PC-3 (cell line): ENCODE results near the gene ARRDC5. TPM values are rescaled to one million over a fixed set of nuclear protein-coding genes. Genes with fewer than 3 reads are reported as not detected.

Experiments used
- ATAC-seq: fragments of 200-7000 bp; cut with Tn5 transposase; 2 replicates; pipeline ENCODE4 v1.9.1; 2020; ENCODE audit warnings: mild to moderate bottlenecking, moderate library complexity
- BruUV-seq: library from RNA; stranded (reverse); fragments of 400-500 nt; replicated peaks from 2 replicates; lab custom pipeline; 2021; lab: Mats Ljungman, UMichigan
- CTCF ChIA-PET: fragments of 300-600 bp; sonication (Branson Sonifier 250); formaldehyde crosslinking; loops from one replicate; lab custom pipeline; 2022; ENCODE audit warnings: antibody characterized with exemption; lab: Charles Lee
- POLR2A ChIA-PET: fragments of 300-600 bp; sonication (Branson Sonifier 250); formaldehyde crosslinking; loops from one replicate; lab custom pipeline; 2022; ENCODE audit warnings: antibody characterized with exemption; ENCODE audit not compliant: unreplicated experiment; lab: Charles Lee
- DNase-seq: peaks from one replicate; pipeline ENCODE4 v3.0.0-alpha.2; 2015
- H2AFZ ChIP-seq: fragments of 300-600 bp; sonication (generic); 2 replicates; pipeline ENCODE4 v1.6.0; 2016; ENCODE audit warnings: antibody characterized with exemption, low read length
- H3F3A ChIP-seq: fragments of 300-600 bp; sonication (generic); one replicate; pipeline ENCODE4 v1.6.0; 2017; ENCODE audit warnings: antibody characterized with exemption, low read length, control low read depth, mild to moderate bottlenecking; ENCODE audit not compliant: unreplicated experiment
- H3K27ac ChIP-seq: fragments of 300-600 bp; sonication (generic); 2 replicates; pipeline ENCODE4 v1.5.1; 2016; ENCODE audit warnings: mild to moderate bottlenecking, low read length
- H3K27me3 ChIP-seq: fragments of 300-600 bp; sonication (generic); 2 replicates; pipeline ENCODE4 v1.6.1; 2016; ENCODE audit warnings: low read length, mixed read lengths
- H3K36me3 ChIP-seq: fragments of 300-600 bp; sonication (generic); 2 replicates; pipeline ENCODE4 v1.6.1; 2016; ENCODE audit warnings: low read depth, mixed run types, low read length, mixed read lengths
- H3K4me1 ChIP-seq: fragments of 300-600 bp; sonication (generic); 2 replicates; pipeline ENCODE4 v1.5.1; 2016; ENCODE audit warnings: low read length; ENCODE audit not compliant: insufficient read depth
- H3K4me2 ChIP-seq: fragments of 300-600 bp; sonication (generic); 2 replicates; pipeline ENCODE4 v1.6.0; 2016; ENCODE audit warnings: low read length
- H3K4me3 ChIP-seq: fragments of 300-600 bp; sonication (generic); 2 replicates; pipeline ENCODE4 v1.5.1; 2016; ENCODE audit warnings: mild to moderate bottlenecking, low read length, mixed read lengths
- H3K79me2 ChIP-seq: fragments of 300-600 bp; sonication (generic); 2 replicates; pipeline ENCODE4 v1.6.1; 2017; ENCODE audit warnings: low read length, mixed read lengths
- H3K9ac ChIP-seq: fragments of 300-600 bp; sonication (generic); 2 replicates; pipeline ENCODE4 v1.6.0; 2016; ENCODE audit warnings: mild to moderate bottlenecking, low read length
- H3K9me2 ChIP-seq: fragments of 300-600 bp; sonication (generic); replicated peaks from 2 replicates; pipeline ENCODE4 v1.6.1; 2016; ENCODE audit warnings: mixed run types, low read length, mixed read lengths
- H3K9me3 ChIP-seq: fragments of 300-600 bp; sonication (generic); 2 replicates; pipeline ENCODE4 v1.6.1; 2016; ENCODE audit warnings: low read length, mixed read lengths
- H4K20me1 ChIP-seq: fragments of 300-600 bp; sonication (generic); 2 replicates; pipeline ENCODE4 v1.6.1; 2016; ENCODE audit warnings: low read length, mixed read lengths
- EZH2 ChIP-seq: fragments of 300-600 bp; sonication (generic); IDR thresholded peaks from one replicate; pipeline ENCODE4 v1.6.1; 2017; ENCODE audit warnings: antibody characterized with exemption, mild to moderate bottlenecking, low read length; ENCODE audit not compliant: unreplicated experiment
- EZH2phosphoT487 ChIP-seq: fragments of 300-600 bp; sonication (generic); IDR thresholded peaks from 2 replicates; pipeline ENCODE4 v1.6.1; 2018; ENCODE audit warnings: mild to moderate bottlenecking, antibody characterized with exemption, low read length, borderline replicate concordance
- intact Hi-C: fragments of 100-400 bp; cut with micrococcal nuclease; formaldehyde crosslinking; loops from 2 replicates; pipeline ENCODE4 v1.9.0; 2023
- total RNA-seq: library from RNA; depleted of rRNA; stranded (reverse); fragments of >200 nt; gene quantifications from 2 replicates; pipeline ENCODE4 v1.2.3, GENCODE V29; 2014
- TF ChIP-seq, protein P1 (sequence below): fragments of 300-600 bp; sonication (generic); conservative IDR thresholded peaks from 2 replicates; pipeline ENCODE4 v1.5.1; 2017; ENCODE audit warnings: antibody characterized with exemption, low read depth, mild to moderate bottlenecking, low read length

Gene ARRDC5
- total RNA-seq, 1 experiment from 2014 or later = not detected

DNA sequence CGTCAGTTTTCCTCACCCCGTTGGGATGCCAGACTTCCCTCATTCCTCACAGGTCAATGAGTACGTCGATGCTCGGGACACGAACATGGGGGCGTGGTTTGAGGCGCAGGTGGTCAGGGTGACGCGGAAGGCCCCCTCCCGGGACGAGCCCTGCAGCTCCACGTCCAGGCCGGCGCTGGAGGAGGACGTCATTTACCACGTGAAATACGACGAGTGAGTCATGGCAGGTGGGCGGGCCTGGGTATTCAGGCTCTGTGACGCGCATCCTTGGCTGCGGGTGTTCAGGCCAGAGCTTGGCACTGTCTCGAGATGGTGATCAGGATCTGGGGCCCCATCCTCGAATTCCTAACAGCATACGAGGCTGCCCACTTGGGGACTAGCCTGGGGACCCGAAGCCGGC, 28.0 kb upstream of the ARRDC5 start:
- H3K36me3 ChIP-seq = peaks cover 65% of the 10 kb centered on the region

DNA sequence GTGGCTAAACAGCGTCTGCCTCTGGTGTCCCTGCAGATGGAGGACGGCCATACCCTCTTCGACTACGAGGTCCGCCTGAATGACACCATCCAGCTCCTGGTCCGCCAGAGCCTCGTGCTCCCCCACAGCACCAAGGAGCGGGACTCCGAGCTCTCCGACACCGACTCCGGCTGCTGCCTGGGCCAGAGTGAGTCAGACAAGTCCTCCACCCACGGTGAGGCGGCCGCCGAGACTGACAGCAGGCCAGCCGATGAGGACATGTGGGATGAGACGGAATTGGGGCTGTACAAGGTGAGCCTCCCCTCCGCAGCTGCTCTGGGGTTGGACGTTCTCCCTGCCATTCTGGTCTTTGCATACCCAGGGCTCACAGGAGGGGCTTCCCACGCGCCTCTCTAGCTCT, 26.5 kb upstream of the ARRDC5 start:
- no peak for TF ChIP-seq EZH2phosphoT487
- TF ChIP-seq EZH2 = no peak
- TF ChIP-seq, protein P1, sequence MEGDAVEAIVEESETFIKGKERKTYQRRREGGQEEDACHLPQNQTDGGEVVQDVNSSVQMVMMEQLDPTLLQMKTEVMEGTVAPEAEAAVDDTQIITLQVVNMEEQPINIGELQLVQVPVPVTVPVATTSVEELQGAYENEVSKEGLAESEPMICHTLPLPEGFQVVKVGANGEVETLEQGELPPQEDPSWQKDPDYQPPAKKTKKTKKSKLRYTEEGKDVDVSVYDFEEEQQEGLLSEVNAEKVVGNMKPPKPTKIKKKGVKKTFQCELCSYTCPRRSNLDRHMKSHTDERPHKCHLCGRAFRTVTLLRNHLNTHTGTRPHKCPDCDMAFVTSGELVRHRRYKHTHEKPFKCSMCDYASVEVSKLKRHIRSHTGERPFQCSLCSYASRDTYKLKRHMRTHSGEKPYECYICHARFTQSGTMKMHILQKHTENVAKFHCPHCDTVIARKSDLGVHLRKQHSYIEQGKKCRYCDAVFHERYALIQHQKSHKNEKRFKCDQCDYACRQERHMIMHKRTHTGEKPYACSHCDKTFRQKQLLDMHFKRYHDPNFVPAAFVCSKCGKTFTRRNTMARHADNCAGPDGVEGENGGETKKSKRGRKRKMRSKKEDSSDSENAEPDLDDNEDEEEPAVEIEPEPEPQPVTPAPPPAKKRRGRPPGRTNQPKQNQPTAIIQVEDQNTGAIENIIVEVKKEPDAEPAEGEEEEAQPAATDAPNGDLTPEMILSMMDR = no peak
- Histone ChIP-seq H3K9me3 (no peaks in the 10 kb centered on the region), H3K9me2 (no peaks in the 10 kb centered on the region), H3K4me3 (no peak overlapping the region), H3K4me1 (peaks cover 17% of the 10 kb centered on the region), H4K20me1 (peaks cover 54% of the 10 kb centered on the region), H3K27ac (no peak overlapping the region), H3K27me3 (no peaks in the 10 kb centered on the region), H2AFZ (no peak overlapping the region), H3K36me3 (peaks cover 51% of the 10 kb centered on the region), H3F3A (no peaks in the 10 kb centered on the region), H3K9ac (no peak overlapping the region), H3K4me2 (no peak overlapping the region), H3K79me2 (peaks cover 62% of the 10 kb centered on the region)
- POLR2A ChIA-PET = interaction anchor here (0.6 kb wide), 1 partner anchor 9 kb away, joined by 5 read pairs; no protein-coding TSS in a partner anchor
- intact Hi-C loops = no loop called here
- no TSS peak for BruUV-seq
- CTCF ChIA-PET = no interaction called here
- DNase-seq (no peak), ATAC-seq (no peak)

More for the DNA sequence above, 28.0 kb upstream of the ARRDC5 start:
- no peaks in the 10 kb centered on the region for H3K27me3 ChIP-seq
- CTCF ChIA-PET = no interaction called here
- H2AFZ ChIP-seq = no peak overlapping the region
- intact Hi-C loops = no loop called here
- no peaks in the 10 kb centered on the region for H3K9me3 ChIP-seq
- no TSS peak for BruUV-seq
- TF ChIP-seq EZH2 (no peak), EZH2phosphoT487 (no peak)
- TF ChIP-seq, protein P1 = no peak
- H3K9ac ChIP-seq = no peak overlapping the region
- H3F3A ChIP-seq = no peaks in the 10 kb centered on the region
- H3K79me2 ChIP-seq = peaks cover 62% of the 10 kb centered on the region
- ATAC-seq = no peak
- peaks cover 56% of the 10 kb centered on the region for H4K20me1 ChIP-seq
- POLR2A ChIA-PET = no interaction called here
- H3K27ac ChIP-seq = no peak overlapping the region
- no peak for DNase-seq
- H3K4me2 ChIP-seq = no peak overlapping the region
- H3K4me3 ChIP-seq = no peak overlapping the region
- no peaks in the 10 kb centered on the region for H3K9me2 ChIP-seq
- H3K4me1 ChIP-seq = peaks cover 17% of the 10 kb centered on the region

DNA sequence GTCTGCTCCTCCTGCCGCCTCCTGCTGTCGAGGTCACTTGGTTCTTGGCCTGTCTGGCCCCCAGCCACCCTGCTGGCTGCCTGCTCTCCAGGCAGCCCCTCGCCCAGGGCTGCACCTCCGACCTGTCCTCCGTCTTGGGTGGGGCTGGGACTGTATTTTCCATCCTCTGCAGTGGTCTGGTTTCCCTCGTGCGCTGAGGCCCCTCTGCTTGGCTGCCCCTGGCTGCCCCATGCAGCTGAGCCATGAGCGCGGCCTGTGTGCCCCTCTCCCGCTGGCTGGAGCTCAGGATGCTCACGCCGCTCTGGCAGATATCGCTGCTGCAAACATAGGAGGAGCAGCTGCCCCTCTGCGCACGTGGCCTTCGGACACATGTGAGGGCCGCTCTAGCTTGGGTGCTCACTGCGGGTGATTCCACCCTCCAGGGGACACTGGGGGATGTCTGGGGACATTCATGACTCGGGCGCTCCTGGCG, 20.6 kb upstream of the ARRDC5 start:
- H3K9me3 ChIP-seq = no peaks in the 10 kb centered on the region
- peaks cover 41% of the 10 kb centered on the region for H3K36me3 ChIP-seq
- H3K27me3 ChIP-seq = no peaks in the 10 kb centered on the region
- H3K4me3 ChIP-seq = no peak overlapping the region
- no peaks in the 10 kb centered on the region for H3F3A ChIP-seq
- ChIA-PET CTCF (no interaction called here), POLR2A (no interaction called here)
- H3K4me1 ChIP-seq = no peaks in the 10 kb centered on the region
- H3K9ac ChIP-seq = no peak overlapping the region
- no peaks in the 10 kb centered on the region for H3K9me2 ChIP-seq
- TF ChIP-seq EZH2 (no peak), EZH2phosphoT487 (no peak)
- TF ChIP-seq, protein P1 = no peak
- no peak for ATAC-seq
- peaks cover 98% of the 10 kb centered on the region for H3K79me2 ChIP-seq
- intact Hi-C loops = no loop called here
- no peak overlapping the region for H2AFZ ChIP-seq
- BruUV-seq = no TSS peak
- no peak overlapping the region for H3K27ac ChIP-seq
- H4K20me1 ChIP-seq = peaks cover 62% of the 10 kb centered on the region
- DNase-seq = no peak
- no peak overlapping the region for H3K4me2 ChIP-seq
